ENCODE measurements around the gene CTTN.

DNA sequence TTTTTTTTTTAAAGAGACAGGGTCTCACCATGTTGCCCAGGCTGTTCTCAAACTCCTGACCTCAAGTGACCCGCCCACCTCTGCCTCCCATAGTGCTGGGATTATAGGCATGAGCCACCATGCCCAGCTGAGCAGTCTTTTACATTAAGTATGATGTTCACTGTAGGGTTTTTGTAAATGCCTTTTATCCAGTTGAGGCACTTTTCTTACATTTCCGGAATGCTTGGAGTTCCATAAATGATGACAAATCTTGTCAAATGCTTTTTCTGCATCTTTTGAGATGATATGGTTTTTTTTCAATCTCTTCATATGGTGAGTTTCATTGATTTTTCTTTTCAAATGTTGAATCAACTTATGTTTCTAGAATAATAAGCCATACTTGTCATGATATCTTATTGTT is 29.4 kb upstream of the CTTN start:
- no peak for TF ChIP-seq POLR2AphosphoS5 (IDR thresholded peaks at IDR 0.05)
- TF ChIP-seq, protein P1, sequence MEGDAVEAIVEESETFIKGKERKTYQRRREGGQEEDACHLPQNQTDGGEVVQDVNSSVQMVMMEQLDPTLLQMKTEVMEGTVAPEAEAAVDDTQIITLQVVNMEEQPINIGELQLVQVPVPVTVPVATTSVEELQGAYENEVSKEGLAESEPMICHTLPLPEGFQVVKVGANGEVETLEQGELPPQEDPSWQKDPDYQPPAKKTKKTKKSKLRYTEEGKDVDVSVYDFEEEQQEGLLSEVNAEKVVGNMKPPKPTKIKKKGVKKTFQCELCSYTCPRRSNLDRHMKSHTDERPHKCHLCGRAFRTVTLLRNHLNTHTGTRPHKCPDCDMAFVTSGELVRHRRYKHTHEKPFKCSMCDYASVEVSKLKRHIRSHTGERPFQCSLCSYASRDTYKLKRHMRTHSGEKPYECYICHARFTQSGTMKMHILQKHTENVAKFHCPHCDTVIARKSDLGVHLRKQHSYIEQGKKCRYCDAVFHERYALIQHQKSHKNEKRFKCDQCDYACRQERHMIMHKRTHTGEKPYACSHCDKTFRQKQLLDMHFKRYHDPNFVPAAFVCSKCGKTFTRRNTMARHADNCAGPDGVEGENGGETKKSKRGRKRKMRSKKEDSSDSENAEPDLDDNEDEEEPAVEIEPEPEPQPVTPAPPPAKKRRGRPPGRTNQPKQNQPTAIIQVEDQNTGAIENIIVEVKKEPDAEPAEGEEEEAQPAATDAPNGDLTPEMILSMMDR (IDR thresholded peaks at IDR 0.05), result no peak
- TF ChIP-seq POLR2A (IDR thresholded peaks at IDR 0.05), result no peak

All from suprapubic skin (tissue), 4 donors.